Measurements from ENCODE around the gene SSH2.

DNA sequence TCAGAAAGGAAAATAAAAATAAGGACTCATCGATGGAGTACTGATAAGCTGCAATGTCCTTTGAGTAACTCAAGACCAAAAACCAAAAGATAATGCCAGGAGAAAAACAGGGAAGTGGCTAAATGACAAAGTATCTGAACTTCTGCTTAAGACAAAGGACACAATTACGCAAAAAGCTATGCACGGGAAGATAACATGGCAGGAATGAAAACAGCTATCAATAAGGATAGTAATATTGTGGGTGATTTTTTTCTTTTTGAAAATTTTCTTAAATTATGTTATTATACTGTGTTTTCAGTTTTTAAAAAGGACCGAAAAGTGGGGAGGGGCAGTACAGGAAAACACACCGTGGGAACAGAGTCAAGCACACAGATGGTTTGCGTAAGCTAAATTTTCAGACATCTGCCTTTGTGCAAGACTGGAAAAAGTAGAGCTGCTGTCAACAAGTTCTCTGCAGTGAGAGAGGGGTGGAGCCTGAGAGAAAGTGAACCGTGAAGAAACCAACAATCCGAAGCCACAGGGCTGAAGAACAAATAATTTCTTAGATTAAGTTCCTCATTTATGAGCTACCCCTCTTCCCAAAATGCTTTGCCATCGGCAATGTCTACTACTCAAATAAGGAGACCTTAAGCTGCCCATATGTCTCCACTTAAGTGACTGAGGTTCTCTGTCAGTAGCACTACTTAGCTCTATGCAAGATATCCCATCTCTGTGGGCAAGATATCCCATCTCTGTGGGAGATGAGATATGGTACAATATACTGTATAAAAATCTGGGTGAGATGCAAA is 207.4 kb downstream of the SSH2 start:
- TF ChIP-seq CTCF (IDR thresholded peaks at IDR 0.05) (no peak), POLR2A (IDR thresholded peaks at IDR 0.05) (no peak)

Measured in ovary (tissue), 3 donors.